WTC11 (cell line): ENCODE data around the gene TOP2A. TPM values are rescaled to one million over a fixed set of nuclear protein-coding genes. Genes with fewer than 3 reads are reported as not detected.

ENCODE experiments used
- ATAC-seq: fragments of 200-7000 bp; cut with Tn5 transposase; 2 replicates; pipeline ENCODE4 v1.10.0; 2021; ENCODE audit warnings: mild to moderate bottlenecking, moderate library complexity
- CTCF ChIA-PET: fragments of 300-600 bp; sonication (Branson Sonifier 250); formaldehyde crosslinking; loops from one replicate; lab custom pipeline; 2021; ENCODE audit warnings: antibody characterized with exemption; lab: Charles Lee
- POLR2A ChIA-PET: fragments of 350-600 bp; sonication (Branson Sonifier 250); formaldehyde crosslinking; loops from one replicate; lab custom pipeline; 2021; ENCODE audit warnings: antibody characterized with exemption; lab: Charles Lee
- DNase-seq: peaks from one replicate; pipeline ENCODE4 v3.0.0; 2021; ENCODE audit warnings: low spot score
- H3K27ac Mint-ChIP-seq: 2 replicates; pipeline ENCODE4 v1.8.0; 2021; ENCODE audit warnings: mixed read lengths
- H3K27me3 Mint-ChIP-seq: 2 replicates; pipeline ENCODE4 v1.8.0; 2021; ENCODE audit warnings: low read depth, mild to moderate bottlenecking, moderate library complexity, mixed read lengths
- H3K36me3 Mint-ChIP-seq: 2 replicates; pipeline ENCODE4 v1.8.0; 2021; ENCODE audit warnings: mixed read lengths
- H3K4me1 Mint-ChIP-seq: 2 replicates; pipeline ENCODE4 v1.8.0; 2022; ENCODE audit warnings: mixed read lengths
- H3K4me3 Mint-ChIP-seq: 2 replicates; pipeline ENCODE4 v1.8.0; 2021; ENCODE audit warnings: mild to moderate bottlenecking, moderate library complexity, mixed read lengths
- H3K9me3 Mint-ChIP-seq: 2 replicates; pipeline ENCODE4 v1.8.0; 2021; ENCODE audit warnings: mixed read lengths
- CBFB ChIP-seq: sonication (generic); formaldehyde crosslinking; IDR thresholded peaks from 2 replicates; pipeline ENCODE4 v1.8.1; 2022; ENCODE audit warnings: mild to moderate bottlenecking, low read depth, missing genetic modification reagents
- ELF4 ChIP-seq: sonication (generic); formaldehyde crosslinking; IDR thresholded peaks from 2 replicates; pipeline ENCODE4 v1.8.1; 2022; ENCODE audit warnings: low read depth, mild to moderate bottlenecking, moderate library complexity, missing genetic modification reagents
- ETV6 ChIP-seq: sonication (generic); formaldehyde crosslinking; IDR thresholded peaks from 2 replicates; pipeline ENCODE4 v1.8.1; 2022; ENCODE audit warnings: mild to moderate bottlenecking, missing genetic modification reagents
- GRHL2 ChIP-seq: fragments of 250-450 bp; sonication (Bioruptor Pico); IDR thresholded peaks from 2 replicates; pipeline ENCODE4 v1.8.0; 2022; ENCODE audit warnings: mild to moderate bottlenecking, moderate library complexity; ENCODE audit not compliant: insufficient replicate concordance, severe bottlenecking
- IRF2 ChIP-seq: sonication (generic); formaldehyde crosslinking; IDR thresholded peaks from 2 replicates; pipeline ENCODE4 v1.8.0; 2022; ENCODE audit warnings: low read depth, missing genetic modification reagents, borderline replicate concordance
- JAZF1 ChIP-seq: fragments of 250-450 bp; sonication (Bioruptor Pico); IDR thresholded peaks from 2 replicates; pipeline ENCODE4 v1.9.0; 2021; ENCODE audit warnings: moderate library complexity, mild to moderate bottlenecking, inconsistent platforms
- NFYB ChIP-seq: sonication (generic); formaldehyde crosslinking; conservative IDR thresholded peaks from 2 replicates; pipeline ENCODE4 v1.8.0; 2022; ENCODE audit warnings: low read depth, missing genetic modification reagents
- NR1H2 ChIP-seq: sonication (generic); formaldehyde crosslinking; IDR thresholded peaks from 2 replicates; pipeline ENCODE4 v1.9.0; 2021; ENCODE audit warnings: mild to moderate bottlenecking, moderate library complexity, missing genetic modification reagents
- RELA ChIP-seq: sonication (generic); formaldehyde crosslinking; IDR thresholded peaks from 2 replicates; pipeline ENCODE4 v1.8.1; 2022; ENCODE audit warnings: missing genetic modification reagents, mild to moderate bottlenecking, borderline replicate concordance
- TEAD1 ChIP-seq: sonication (generic); formaldehyde crosslinking; IDR thresholded peaks from 2 replicates; pipeline ENCODE4 v1.8.0; 2022; ENCODE audit warnings: mild to moderate bottlenecking, missing genetic modification reagents
- TP53 ChIP-seq: sonication (generic); formaldehyde crosslinking; IDR thresholded peaks from 2 replicates; pipeline ENCODE4 v1.8.1; 2023; ENCODE audit warnings: mild to moderate bottlenecking, missing genetic modification reagents
- ZNF219 ChIP-seq: sonication (generic); formaldehyde crosslinking; IDR thresholded peaks from 2 replicates; pipeline ENCODE4 v1.8.0; 2023; ENCODE audit warnings: missing genetic modification reagents, mild to moderate bottlenecking, borderline replicate concordance
- ZNF232 ChIP-seq: sonication (generic); formaldehyde crosslinking; IDR thresholded peaks from 2 replicates; pipeline ENCODE4 v1.8.0; 2022; ENCODE audit warnings: mild to moderate bottlenecking, missing genetic modification reagents
- total RNA-seq: library from RNA; stranded (reverse); gene quantifications from 3 replicates; pipeline ENCODE4 v1.2.3, GENCODE V29; 2021
- TF ChIP-seq, protein P1 (sequence below): fragments of 250-450 bp; sonication (Bioruptor Pico); IDR thresholded peaks from 2 replicates; pipeline ENCODE4 v1.9.0; 2021; ENCODE audit warnings: mild to moderate bottlenecking, borderline replicate concordance
- TF ChIP-seq, protein P2 (sequence below): sonication (generic); formaldehyde crosslinking; IDR thresholded peaks from 2 replicates; pipeline ENCODE4 v1.8.1; 2022; ENCODE audit warnings: low read depth, mild to moderate bottlenecking, moderate library complexity, missing genetic modification reagents, borderline replicate concordance
- TF ChIP-seq, protein P3 (sequence below): sonication (generic); formaldehyde crosslinking; IDR thresholded peaks from 2 replicates; pipeline ENCODE4 v1.8.1; 2023; ENCODE audit warnings: mild to moderate bottlenecking, missing genetic modification reagents
- TF ChIP-seq, protein P4 (sequence below): sonication (generic); formaldehyde crosslinking; IDR thresholded peaks from 2 replicates; pipeline ENCODE4 v1.8.1; 2023; ENCODE audit warnings: mild to moderate bottlenecking, missing genetic modification reagents, moderate library complexity
- TF ChIP-seq, protein P5 (sequence below): sonication (generic); formaldehyde crosslinking; IDR thresholded peaks from 2 replicates; pipeline ENCODE4 v1.8.1; 2023; ENCODE audit warnings: mild to moderate bottlenecking, missing genetic modification reagents, moderate library complexity
- TF ChIP-seq, protein P6 (sequence below): fragments of 250-450 bp; sonication (Bioruptor Pico); conservative IDR thresholded peaks from 2 replicates; pipeline ENCODE4 v1.9.0; 2021; ENCODE audit warnings: mild to moderate bottlenecking

Gene TOP2A
- total RNA-seq, 1 experiment from 2014 or later, result 307 TPM

DNA sequence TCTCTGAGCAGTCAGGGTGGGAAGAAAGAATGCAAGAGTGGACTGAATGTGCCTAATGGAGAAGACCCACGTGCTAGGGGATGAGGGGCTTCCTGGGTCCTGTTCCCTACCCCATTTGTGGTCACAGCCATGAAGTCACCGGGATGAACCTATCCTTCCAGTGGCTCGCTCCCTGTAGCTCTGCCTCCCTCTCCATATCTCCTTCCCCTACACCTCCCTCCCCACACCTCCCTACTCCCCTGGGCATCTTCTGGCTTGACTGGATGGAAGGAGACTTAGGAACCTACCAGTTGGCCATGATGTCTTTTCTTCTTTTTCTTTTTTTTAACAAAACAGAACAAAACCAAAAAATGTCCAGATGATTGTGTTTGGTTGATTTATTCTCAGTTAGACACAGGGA, 39.7 kb upstream of the TOP2A start (continued):
- no peak for TF ChIP-seq ZNF219
- TF ChIP-seq TP53 (CRISPR knock-in tag), result no peak
- TF ChIP-seq, protein P1, sequence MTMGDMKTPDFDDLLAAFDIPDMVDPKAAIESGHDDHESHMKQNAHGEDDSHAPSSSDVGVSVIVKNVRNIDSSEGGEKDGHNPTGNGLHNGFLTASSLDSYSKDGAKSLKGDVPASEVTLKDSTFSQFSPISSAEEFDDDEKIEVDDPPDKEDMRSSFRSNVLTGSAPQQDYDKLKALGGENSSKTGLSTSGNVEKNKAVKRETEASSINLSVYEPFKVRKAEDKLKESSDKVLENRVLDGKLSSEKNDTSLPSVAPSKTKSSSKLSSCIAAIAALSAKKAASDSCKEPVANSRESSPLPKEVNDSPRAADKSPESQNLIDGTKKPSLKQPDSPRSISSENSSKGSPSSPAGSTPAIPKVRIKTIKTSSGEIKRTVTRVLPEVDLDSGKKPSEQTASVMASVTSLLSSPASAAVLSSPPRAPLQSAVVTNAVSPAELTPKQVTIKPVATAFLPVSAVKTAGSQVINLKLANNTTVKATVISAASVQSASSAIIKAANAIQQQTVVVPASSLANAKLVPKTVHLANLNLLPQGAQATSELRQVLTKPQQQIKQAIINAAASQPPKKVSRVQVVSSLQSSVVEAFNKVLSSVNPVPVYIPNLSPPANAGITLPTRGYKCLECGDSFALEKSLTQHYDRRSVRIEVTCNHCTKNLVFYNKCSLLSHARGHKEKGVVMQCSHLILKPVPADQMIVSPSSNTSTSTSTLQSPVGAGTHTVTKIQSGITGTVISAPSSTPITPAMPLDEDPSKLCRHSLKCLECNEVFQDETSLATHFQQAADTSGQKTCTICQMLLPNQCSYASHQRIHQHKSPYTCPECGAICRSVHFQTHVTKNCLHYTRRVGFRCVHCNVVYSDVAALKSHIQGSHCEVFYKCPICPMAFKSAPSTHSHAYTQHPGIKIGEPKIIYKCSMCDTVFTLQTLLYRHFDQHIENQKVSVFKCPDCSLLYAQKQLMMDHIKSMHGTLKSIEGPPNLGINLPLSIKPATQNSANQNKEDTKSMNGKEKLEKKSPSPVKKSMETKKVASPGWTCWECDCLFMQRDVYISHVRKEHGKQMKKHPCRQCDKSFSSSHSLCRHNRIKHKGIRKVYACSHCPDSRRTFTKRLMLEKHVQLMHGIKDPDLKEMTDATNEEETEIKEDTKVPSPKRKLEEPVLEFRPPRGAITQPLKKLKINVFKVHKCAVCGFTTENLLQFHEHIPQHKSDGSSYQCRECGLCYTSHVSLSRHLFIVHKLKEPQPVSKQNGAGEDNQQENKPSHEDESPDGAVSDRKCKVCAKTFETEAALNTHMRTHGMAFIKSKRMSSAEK (CRISPR knock-in tag), result no peak
- TF ChIP-seq CBFB (CRISPR knock-in tag), result no peak
- no peak for TF ChIP-seq GRHL2 (CRISPR knock-in tag)
- no peak for TF ChIP-seq RELA (CRISPR knock-in tag)
- TF ChIP-seq, protein P2, sequence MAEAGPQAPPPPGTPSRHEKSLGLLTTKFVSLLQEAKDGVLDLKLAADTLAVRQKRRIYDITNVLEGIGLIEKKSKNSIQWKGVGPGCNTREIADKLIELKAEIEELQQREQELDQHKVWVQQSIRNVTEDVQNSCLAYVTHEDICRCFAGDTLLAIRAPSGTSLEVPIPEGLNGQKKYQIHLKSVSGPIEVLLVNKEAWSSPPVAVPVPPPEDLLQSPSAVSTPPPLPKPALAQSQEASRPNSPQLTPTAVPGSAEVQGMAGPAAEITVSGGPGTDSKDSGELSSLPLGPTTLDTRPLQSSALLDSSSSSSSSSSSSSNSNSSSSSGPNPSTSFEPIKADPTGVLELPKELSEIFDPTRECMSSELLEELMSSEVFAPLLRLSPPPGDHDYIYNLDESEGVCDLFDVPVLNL (CRISPR knock-in tag), result no peak
- TF ChIP-seq, protein P3, sequence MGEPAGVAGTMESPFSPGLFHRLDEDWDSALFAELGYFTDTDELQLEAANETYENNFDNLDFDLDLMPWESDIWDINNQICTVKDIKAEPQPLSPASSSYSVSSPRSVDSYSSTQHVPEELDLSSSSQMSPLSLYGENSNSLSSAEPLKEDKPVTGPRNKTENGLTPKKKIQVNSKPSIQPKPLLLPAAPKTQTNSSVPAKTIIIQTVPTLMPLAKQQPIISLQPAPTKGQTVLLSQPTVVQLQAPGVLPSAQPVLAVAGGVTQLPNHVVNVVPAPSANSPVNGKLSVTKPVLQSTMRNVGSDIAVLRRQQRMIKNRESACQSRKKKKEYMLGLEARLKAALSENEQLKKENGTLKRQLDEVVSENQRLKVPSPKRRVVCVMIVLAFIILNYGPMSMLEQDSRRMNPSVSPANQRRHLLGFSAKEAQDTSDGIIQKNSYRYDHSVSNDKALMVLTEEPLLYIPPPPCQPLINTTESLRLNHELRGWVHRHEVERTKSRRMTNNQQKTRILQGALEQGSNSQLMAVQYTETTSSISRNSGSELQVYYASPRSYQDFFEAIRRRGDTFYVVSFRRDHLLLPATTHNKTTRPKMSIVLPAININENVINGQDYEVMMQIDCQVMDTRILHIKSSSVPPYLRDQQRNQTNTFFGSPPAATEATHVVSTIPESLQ (CRISPR knock-in tag), result no peak

DNA sequence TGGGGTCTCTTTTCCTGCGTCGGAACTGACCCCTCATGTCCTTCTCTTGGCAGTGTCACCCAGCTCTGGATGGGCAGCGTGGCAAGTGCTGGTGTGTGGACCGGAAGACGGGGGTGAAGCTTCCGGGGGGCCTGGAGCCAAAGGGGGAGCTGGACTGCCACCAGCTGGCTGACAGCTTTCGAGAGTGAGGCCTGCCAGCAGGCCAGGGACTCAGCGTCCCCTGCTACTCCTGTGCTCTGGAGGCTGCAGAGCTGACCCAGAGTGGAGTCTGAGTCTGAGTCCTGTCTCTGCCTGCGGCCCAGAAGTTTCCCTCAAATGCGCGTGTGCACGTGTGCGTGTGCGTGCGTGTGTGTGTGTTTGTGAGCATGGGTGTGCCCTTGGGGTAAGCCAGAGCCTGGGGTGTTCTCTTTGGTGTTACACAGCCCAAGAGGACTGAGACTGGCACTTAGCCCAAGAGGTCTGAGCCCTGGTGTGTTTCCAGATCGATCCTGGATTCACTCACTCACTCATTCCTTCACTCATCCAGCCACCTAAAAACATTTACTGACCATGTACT, 38.8 kb upstream of the TOP2A start:
- TF ChIP-seq TEAD1 (CRISPR knock-in tag) (no peak), JAZF1 (CRISPR knock-in tag) (no peak), NR1H2 (no peak)
- TF ChIP-seq, protein P3 (CRISPR knock-in tag), result no peak
- H3K27ac Mint-ChIP-seq, result no peak overlapping the region
- peaks cover 41% of the 10 kb centered on the region for H3K36me3 Mint-ChIP-seq
- ATAC-seq (no peak), DNase-seq (no peak)
- H3K4me3 Mint-ChIP-seq, result no peak overlapping the region
- POLR2A ChIA-PET, result no interaction called here
- H3K27me3 Mint-ChIP-seq, result no peaks in the 10 kb centered on the region
- no peaks in the 10 kb centered on the region for H3K9me3 Mint-ChIP-seq
- H3K4me1 Mint-ChIP-seq, result peaks cover 47% of the 10 kb centered on the region
- CTCF ChIA-PET, result interaction anchor here (0.7 to 3.0 kb wide), 5 partner anchors 15 to 79 kb away, joined by 3 to 32 read pairs (median 4); no protein-coding TSS in a partner anchor

DNA sequence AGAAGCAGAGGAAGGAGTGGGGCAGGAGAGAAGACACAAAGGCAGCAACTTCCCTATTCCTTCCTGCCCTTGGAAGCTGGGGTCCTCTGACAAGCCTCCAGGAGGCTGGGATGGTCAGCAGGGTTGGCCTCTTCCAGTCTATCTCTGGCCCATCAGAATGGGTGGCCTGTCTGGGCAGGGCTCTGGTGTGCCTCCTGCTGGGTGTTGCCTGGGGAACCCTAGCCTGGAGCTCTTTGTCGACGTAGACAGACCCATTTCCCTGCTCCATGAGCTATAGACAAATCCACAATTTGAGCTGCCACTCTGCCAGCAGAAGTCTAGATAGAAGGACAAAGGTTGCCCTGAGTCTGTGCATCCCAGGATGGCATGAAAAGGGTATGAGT, 36.9 kb upstream of the TOP2A start:
- peak overlapping the region; percentile 58; the same call in 1 of the 2 replicates for H3K27ac Mint-ChIP-seq
- no peaks in the 10 kb centered on the region for H3K27me3 Mint-ChIP-seq
- CTCF ChIA-PET, result interaction anchor here (0.6 to 3.0 kb wide), 6 partner anchors 9 to 1539 kb away, joined by 3 to 32 read pairs (median 3); partner anchors contain the start of gene IGFBP4
- POLR2A ChIA-PET, result no interaction called here
- no peak overlapping the region for H3K4me3 Mint-ChIP-seq
- no peak for ATAC-seq
- no peaks in the 10 kb centered on the region for H3K9me3 Mint-ChIP-seq
- peaks cover 40% of the 10 kb centered on the region for H3K4me1 Mint-ChIP-seq
- peaks cover 41% of the 10 kb centered on the region for H3K36me3 Mint-ChIP-seq
- TF ChIP-seq TP53 (CRISPR knock-in tag) (no peak), ZNF232 (CRISPR knock-in tag) (no peak), NFYB (CRISPR knock-in tag) (no peak), IRF2 (CRISPR knock-in tag) (no peak), ETV6 (CRISPR knock-in tag) (no peak), ELF4 (CRISPR knock-in tag) (no peak)
- TF ChIP-seq, protein P4, sequence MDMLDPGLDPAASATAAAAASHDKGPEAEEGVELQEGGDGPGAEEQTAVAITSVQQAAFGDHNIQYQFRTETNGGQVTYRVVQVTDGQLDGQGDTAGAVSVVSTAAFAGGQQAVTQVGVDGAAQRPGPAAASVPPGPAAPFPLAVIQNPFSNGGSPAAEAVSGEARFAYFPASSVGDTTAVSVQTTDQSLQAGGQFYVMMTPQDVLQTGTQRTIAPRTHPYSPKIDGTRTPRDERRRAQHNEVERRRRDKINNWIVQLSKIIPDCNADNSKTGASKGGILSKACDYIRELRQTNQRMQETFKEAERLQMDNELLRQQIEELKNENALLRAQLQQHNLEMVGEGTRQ (CRISPR knock-in tag), result no peak
- TF ChIP-seq, protein P5, sequence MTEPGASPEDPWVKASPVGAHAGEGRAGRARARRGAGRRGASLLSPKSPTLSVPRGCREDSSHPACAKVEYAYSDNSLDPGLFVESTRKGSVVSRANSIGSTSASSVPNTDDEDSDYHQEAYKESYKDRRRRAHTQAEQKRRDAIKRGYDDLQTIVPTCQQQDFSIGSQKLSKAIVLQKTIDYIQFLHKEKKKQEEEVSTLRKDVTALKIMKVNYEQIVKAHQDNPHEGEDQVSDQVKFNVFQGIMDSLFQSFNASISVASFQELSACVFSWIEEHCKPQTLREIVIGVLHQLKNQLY (CRISPR knock-in tag), result no peak
- TF ChIP-seq, protein P6, sequence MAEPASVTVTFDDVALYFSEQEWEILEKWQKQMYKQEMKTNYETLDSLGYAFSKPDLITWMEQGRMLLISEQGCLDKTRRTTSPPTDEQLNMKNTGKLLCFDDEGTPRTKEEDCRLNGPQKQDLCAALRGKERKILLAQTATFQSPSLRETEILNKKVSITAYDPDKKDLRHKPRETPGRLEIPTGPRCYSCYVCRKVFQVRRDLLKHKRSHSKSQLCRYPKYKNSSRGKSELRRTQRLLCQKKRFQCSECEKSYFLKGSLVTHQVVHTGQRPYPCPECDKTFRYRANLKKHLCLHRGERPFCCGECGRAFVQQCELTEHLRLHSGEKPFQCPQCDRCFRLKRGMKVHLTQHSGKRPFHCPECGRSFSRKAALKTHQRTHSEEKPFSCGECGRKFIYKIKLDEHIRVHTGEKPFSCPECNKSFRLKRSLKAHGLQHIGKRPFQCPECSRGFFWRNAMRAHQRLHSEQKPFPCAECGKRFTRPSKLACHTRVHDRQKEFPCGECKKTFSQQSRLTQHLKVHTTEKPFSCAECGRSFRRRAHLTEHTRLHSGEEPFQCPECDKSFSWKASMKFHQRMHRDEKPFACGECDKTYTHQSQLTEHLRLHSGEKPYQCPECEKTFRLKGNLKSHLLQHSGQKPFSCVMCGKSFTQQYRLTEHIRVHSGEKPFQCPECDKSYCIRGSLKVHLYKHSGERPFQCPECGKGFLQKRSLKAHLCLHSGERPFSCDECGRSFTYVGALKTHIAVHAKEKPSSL (CRISPR knock-in tag), result no peak
- DNase-seq, result no peak
